ENCODE data around the gene LRRC8C.

LRRC8C gene

DNA sequence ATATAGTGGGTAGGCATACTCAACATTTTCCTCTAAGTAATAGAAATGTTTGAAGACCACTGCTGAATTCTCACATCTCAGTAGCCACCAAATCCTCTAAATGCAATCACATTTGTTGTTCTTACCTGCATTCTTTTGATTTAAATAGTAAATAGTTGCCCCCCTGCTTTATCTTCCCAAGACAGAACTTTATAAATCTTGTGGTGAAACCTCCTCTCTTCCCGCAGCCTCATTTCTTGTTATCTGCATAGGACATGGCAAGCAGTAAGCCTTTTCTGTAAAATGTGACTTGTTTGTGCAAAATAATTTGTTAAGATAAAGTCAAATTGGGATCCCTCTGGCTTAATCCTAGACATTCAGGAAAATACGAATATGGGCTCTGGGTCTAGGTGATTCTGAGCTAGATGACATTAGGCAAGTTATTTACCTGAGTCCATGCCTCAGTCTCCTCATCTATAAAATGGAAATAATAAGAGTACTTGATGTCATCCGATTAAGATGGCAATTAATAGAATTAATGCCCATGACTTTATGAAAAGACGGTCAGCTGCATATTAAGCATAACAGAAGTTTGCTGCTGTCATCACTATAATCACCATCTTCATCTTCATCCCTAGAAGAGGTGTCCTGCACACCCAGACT, 77.7 kb downstream of the LRRC8C start:
- no peaks in the 10 kb centered on the region for H3F3A ChIP-seq (ENCODE audit: insufficient read depth)
- H4K20me1 ChIP-seq (ENCODE audit: low read depth, low read length), result no peaks in the 10 kb centered on the region
- no peak overlapping the region for H3K4me3 ChIP-seq (ENCODE audit: insufficient read depth, low read length, poor library complexity, severe bottlenecking)
- no peak overlapping the region for H3K4me2 ChIP-seq (ENCODE audit: low read depth, low read length, poor library complexity, severe bottlenecking)
- no peak overlapping the region for H3K27ac ChIP-seq (ENCODE audit: low read depth, low read length)
- H3K9ac ChIP-seq (ENCODE audit: low read length), result no peak overlapping the region
- no peaks in the 10 kb centered on the region for H3K79me2 ChIP-seq (ENCODE audit: insufficient read depth, low read length)
- no peak overlapping the region for H2AFZ ChIP-seq (ENCODE audit: low read depth, low read length, severe bottlenecking)
- H3K9me2 ChIP-seq (replicated peaks; ENCODE audit: insufficient read depth, low read length), result no peaks in the 10 kb centered on the region
- H3K36me3 ChIP-seq (ENCODE audit: low read length), result no peaks in the 10 kb centered on the region
- no peaks in the 10 kb centered on the region for H3K27me3 ChIP-seq (ENCODE audit: low read length)
- H3K9me3 ChIP-seq (ENCODE audit: insufficient read depth, low read length), result no peaks in the 10 kb centered on the region
- no peak for TF ChIP-seq CTCF (IDR thresholded peaks at IDR 0.05; ENCODE audit: insufficient read depth, low read length, poor library complexity, severe bottlenecking)
- no peak for TF ChIP-seq EZH2phosphoT487 (conservative IDR thresholded peaks at IDR 0.05; ENCODE audit: low read length)

GRCh38 chr1:89711140-89711778, 78.3 kb downstream of the LRRC8C start:
- Histone ChIP-seq H3F3A (ENCODE audit: insufficient read depth) (no peaks in the 10 kb centered on the region), H3K27me3 (ENCODE audit: low read length) (no peaks in the 10 kb centered on the region), H3K4me2 (ENCODE audit: low read depth, low read length, poor library complexity, severe bottlenecking) (no peak overlapping the region), H4K20me1 (ENCODE audit: low read depth, low read length) (no peaks in the 10 kb centered on the region), H2AFZ (ENCODE audit: low read depth, low read length, severe bottlenecking) (no peak overlapping the region), H3K9ac (ENCODE audit: low read length) (no peak overlapping the region), H3K4me3 (ENCODE audit: insufficient read depth, low read length, poor library complexity, severe bottlenecking) (no peak overlapping the region), H3K9me2 (replicated peaks; ENCODE audit: insufficient read depth, low read length) (no peaks in the 10 kb centered on the region), H3K27ac (ENCODE audit: low read depth, low read length) (no peak overlapping the region), H3K79me2 (ENCODE audit: insufficient read depth, low read length) (no peaks in the 10 kb centered on the region), H3K36me3 (ENCODE audit: low read length) (no peaks in the 10 kb centered on the region), H3K9me3 (ENCODE audit: insufficient read depth, low read length) (no peaks in the 10 kb centered on the region)
- TF ChIP-seq EZH2phosphoT487 (conservative IDR thresholded peaks at IDR 0.05; ENCODE audit: low read length) (no peak), CTCF (IDR thresholded peaks at IDR 0.05; ENCODE audit: insufficient read depth, low read length, poor library complexity, severe bottlenecking) (no peak)

- no peaks in the 10 kb centered on the region for H3K9me2 ChIP-seq (replicated peaks; ENCODE audit: insufficient read depth, low read length)
- H3K4me3 ChIP-seq (ENCODE audit: insufficient read depth, low read length, poor library complexity, severe bottlenecking), result no peak overlapping the region
- no peaks in the 10 kb centered on the region for H3K79me2 ChIP-seq (ENCODE audit: insufficient read depth, low read length)
- no peak overlapping the region for H3K27ac ChIP-seq (ENCODE audit: low read depth, low read length)
- no peaks in the 10 kb centered on the region for H3F3A ChIP-seq (ENCODE audit: insufficient read depth)
- no peak for TF ChIP-seq EZH2phosphoT487 (conservative IDR thresholded peaks at IDR 0.05; ENCODE audit: low read length)
- no peak for TF ChIP-seq CTCF (IDR thresholded peaks at IDR 0.05; ENCODE audit: insufficient read depth, low read length, poor library complexity, severe bottlenecking)
- no peak overlapping the region for H3K4me2 ChIP-seq (ENCODE audit: low read depth, low read length, poor library complexity, severe bottlenecking)
- H2AFZ ChIP-seq (ENCODE audit: low read depth, low read length, severe bottlenecking), result no peak overlapping the region
- no peak overlapping the region for H3K9ac ChIP-seq (ENCODE audit: low read length)
- H3K9me3 ChIP-seq (ENCODE audit: insufficient read depth, low read length), result no peaks in the 10 kb centered on the region
- no peaks in the 10 kb centered on the region for H4K20me1 ChIP-seq (ENCODE audit: low read depth, low read length)
- H3K27me3 ChIP-seq (ENCODE audit: low read length), result no peaks in the 10 kb centered on the region
- H3K36me3 ChIP-seq (ENCODE audit: low read length), result no peaks in the 10 kb centered on the region
Measured at GRCh38 chr1:89712420-89712819, 79.5 kb downstream of the LRRC8C start.
